GM10266 (cell line): ENCODE data around the gene CLDN22.
"Not testable (repeated sequence)": the region's sequence is repeated elsewhere in the genome, so short reads cannot be mapped to it uniquely, and the experiment has no call there.

Source experiments
- DNase-seq: peaks from one replicate; pipeline ENCODE4 v3.0.0; 2012; ENCODE audit errors: extremely low spot score
- CTCF ChIP-seq: IDR thresholded peaks from 2 replicates; pipeline ENCODE4 v1.5.1; 2012; ENCODE audit warnings: mild to moderate bottlenecking, low read depth; ENCODE audit not compliant: control insufficient read depth, insufficient read depth; ENCODE audit errors: missing control alignments

CLDN22 gene

GRCh38 chr4:183329244-183329643 is 9.2 kb upstream of the CLDN22 start:
- DNase-seq = no peak
- no peak for TF ChIP-seq CTCF

- no peak for TF ChIP-seq CTCF
- no peak for DNase-seq
These were observed 8.8 kb upstream of the CLDN22 start for GRCh38 chr4:183328832-183329231.

GRCh38 chr4:183327827-183328226 is 7.8 kb upstream of the CLDN22 start:
- DNase-seq = no peak
- no peak for TF ChIP-seq CTCF

- no peak for DNase-seq
These were observed 6.8 kb upstream of the CLDN22 start for GRCh38 chr4:183326853-183327252.

GRCh38 chr4:183326387-183326786 is 6.3 kb upstream of the CLDN22 start:
- DNase-seq = not testable (repeated sequence)

More at GRCh38 chr4:183326853-183327252, 6.8 kb upstream of the CLDN22 start:
- TF ChIP-seq CTCF = no peak

- no peak for DNase-seq
- TF ChIP-seq CTCF = no peak
These were observed 4.5 kb upstream of the CLDN22 start for GRCh38 chr4:183324619-183325018.

GRCh38 chr4:183324056-183324455 is 4.0 kb upstream of the CLDN22 start:
- DNase-seq = not testable (repeated sequence)

- no peak for TF ChIP-seq CTCF
- DNase-seq = no peak
These were observed 3.2 kb upstream of the CLDN22 start for GRCh38 chr4:183323295-183323694.
